WTC11 (cell line): Measurements from ENCODE around the gene C2CD2. TPM values are rescaled to one million over a fixed set of nuclear protein-coding genes. Genes with fewer than 3 reads are reported as not detected.

Source experiments
- ATAC-seq: fragments of 200-7000 bp; cut with Tn5 transposase; 2 replicates; pipeline ENCODE4 v1.10.0; 2021; ENCODE audit warnings: mild to moderate bottlenecking, moderate library complexity
- CTCF ChIA-PET: fragments of 300-600 bp; sonication (Branson Sonifier 250); formaldehyde crosslinking; loops from one replicate; lab custom pipeline; 2021; ENCODE audit warnings: antibody characterized with exemption; lab: Charles Lee
- POLR2A ChIA-PET: fragments of 350-600 bp; sonication (Branson Sonifier 250); formaldehyde crosslinking; loops from one replicate; lab custom pipeline; 2021; ENCODE audit warnings: antibody characterized with exemption; lab: Charles Lee
- DNase-seq: peaks from one replicate; pipeline ENCODE4 v3.0.0; 2021; ENCODE audit warnings: low spot score
- H3K27ac Mint-ChIP-seq: 2 replicates; pipeline ENCODE4 v1.8.0; 2021; ENCODE audit warnings: mixed read lengths
- H3K27me3 Mint-ChIP-seq: 2 replicates; pipeline ENCODE4 v1.8.0; 2021; ENCODE audit warnings: low read depth, mild to moderate bottlenecking, moderate library complexity, mixed read lengths
- H3K36me3 Mint-ChIP-seq: 2 replicates; pipeline ENCODE4 v1.8.0; 2021; ENCODE audit warnings: mixed read lengths
- H3K4me1 Mint-ChIP-seq: 2 replicates; pipeline ENCODE4 v1.8.0; 2022; ENCODE audit warnings: mixed read lengths
- H3K4me3 Mint-ChIP-seq: 2 replicates; pipeline ENCODE4 v1.8.0; 2021; ENCODE audit warnings: mild to moderate bottlenecking, moderate library complexity, mixed read lengths
- H3K9me3 Mint-ChIP-seq: 2 replicates; pipeline ENCODE4 v1.8.0; 2021; ENCODE audit warnings: mixed read lengths
- ARID4B ChIP-seq: sonication (generic); formaldehyde crosslinking; IDR thresholded peaks from 2 replicates; pipeline ENCODE4 v1.8.0; 2023; ENCODE audit warnings: missing genetic modification reagents, mild to moderate bottlenecking, borderline replicate concordance
- CREB1 ChIP-seq: sonication (generic); formaldehyde crosslinking; IDR thresholded peaks from 2 replicates; pipeline ENCODE4 v1.8.0; 2023; ENCODE audit warnings: mild to moderate bottlenecking, missing genetic modification reagents
- CTCF ChIP-seq: fragments of 200-600 bp; IDR thresholded peaks from 2 replicates; pipeline ENCODE4 v1.8.0; 2022; ENCODE audit warnings: antibody characterized with exemption
- ELF4 ChIP-seq: sonication (generic); formaldehyde crosslinking; IDR thresholded peaks from 2 replicates; pipeline ENCODE4 v1.8.1; 2022; ENCODE audit warnings: low read depth, mild to moderate bottlenecking, moderate library complexity, missing genetic modification reagents
- ETV6 ChIP-seq: sonication (generic); formaldehyde crosslinking; IDR thresholded peaks from 2 replicates; pipeline ENCODE4 v1.8.1; 2022; ENCODE audit warnings: mild to moderate bottlenecking, missing genetic modification reagents
- HMGA2 ChIP-seq: fragments of 250-450 bp; sonication (Bioruptor Pico); IDR thresholded peaks from 2 replicates; pipeline ENCODE4 v1.4.0; 2021; ENCODE audit warnings: mild to moderate bottlenecking, moderate library complexity
- JAZF1 ChIP-seq: fragments of 250-450 bp; sonication (Bioruptor Pico); IDR thresholded peaks from 2 replicates; pipeline ENCODE4 v1.9.0; 2021; ENCODE audit warnings: moderate library complexity, mild to moderate bottlenecking, inconsistent platforms
- SOX15 ChIP-seq: fragments of 250-450 bp; sonication (Bioruptor Pico); IDR thresholded peaks from 2 replicates; pipeline ENCODE4 v1.9.0; 2021; ENCODE audit warnings: mild to moderate bottlenecking
- TCF7 ChIP-seq: sonication (generic); formaldehyde crosslinking; IDR thresholded peaks from 2 replicates; pipeline ENCODE4 v1.8.0; 2022; ENCODE audit warnings: mild to moderate bottlenecking, low read depth, missing genetic modification reagents, moderate library complexity
- ZNF232 ChIP-seq: sonication (generic); formaldehyde crosslinking; IDR thresholded peaks from 2 replicates; pipeline ENCODE4 v1.8.0; 2022; ENCODE audit warnings: mild to moderate bottlenecking, missing genetic modification reagents
- ZNF532 ChIP-seq: fragments of 250-450 bp; sonication (Bioruptor Pico); IDR thresholded peaks from 2 replicates; pipeline ENCODE4 v1.9.0; 2021; ENCODE audit warnings: mild to moderate bottlenecking, borderline replicate concordance
- total RNA-seq: library from RNA; stranded (reverse); gene quantifications from 3 replicates; pipeline ENCODE4 v1.2.3, GENCODE V29; 2021
- TF ChIP-seq, protein P1 (sequence below): sonication (generic); formaldehyde crosslinking; IDR thresholded peaks from 2 replicates; pipeline ENCODE4 v1.8.0; 2022; ENCODE audit warnings: missing genetic modification reagents
- TF ChIP-seq, protein P2 (sequence below): sonication (generic); formaldehyde crosslinking; IDR thresholded peaks from 2 replicates; pipeline ENCODE4 v1.8.0; 2023; ENCODE audit warnings: mild to moderate bottlenecking, missing genetic modification reagents
- TF ChIP-seq, protein P3 (sequence below): sonication (generic); formaldehyde crosslinking; IDR thresholded peaks from 2 replicates; pipeline ENCODE4 v1.8.1; 2023; ENCODE audit warnings: mild to moderate bottlenecking, missing genetic modification reagents

The C2CD2 gene
- total RNA-seq, 1 experiment from 2014 or later = 11.2 TPM

- Mint-ChIP-seq H3K4me1 (no peaks in the 10 kb centered on the region), H3K27ac (no peak overlapping the region)
- CTCF ChIA-PET = no interaction called here
Observed at GRCh38 chr21:41991659-41992058, 37.8 kb upstream of the C2CD2 start.

More at GRCh38 chr21:41991659-41992058, 37.8 kb upstream of the C2CD2 start:
- ATAC-seq (no peak), DNase-seq (no peak)
- Mint-ChIP-seq H3K27me3 (peaks cover 3% of the 10 kb centered on the region; the same call in 1 of the 2 replicates), H3K4me3 (no peak overlapping the region), H3K9me3 (peaks cover 18% of the 10 kb centered on the region), H3K36me3 (peaks cover 57% of the 10 kb centered on the region)
- no peak for TF ChIP-seq TCF7 (CRISPR knock-in tag)
- no peak for TF ChIP-seq SOX15 (CRISPR knock-in tag)
- no peak for TF ChIP-seq JAZF1 (CRISPR knock-in tag)
- TF ChIP-seq CREB1 (CRISPR knock-in tag) = no peak
- TF ChIP-seq ZNF532 = no peak
- TF ChIP-seq CTCF = no peak
- no peak for TF ChIP-seq HMGA2 (CRISPR knock-in tag)
- TF ChIP-seq ELF4 = no peak
- TF ChIP-seq, protein P1, sequence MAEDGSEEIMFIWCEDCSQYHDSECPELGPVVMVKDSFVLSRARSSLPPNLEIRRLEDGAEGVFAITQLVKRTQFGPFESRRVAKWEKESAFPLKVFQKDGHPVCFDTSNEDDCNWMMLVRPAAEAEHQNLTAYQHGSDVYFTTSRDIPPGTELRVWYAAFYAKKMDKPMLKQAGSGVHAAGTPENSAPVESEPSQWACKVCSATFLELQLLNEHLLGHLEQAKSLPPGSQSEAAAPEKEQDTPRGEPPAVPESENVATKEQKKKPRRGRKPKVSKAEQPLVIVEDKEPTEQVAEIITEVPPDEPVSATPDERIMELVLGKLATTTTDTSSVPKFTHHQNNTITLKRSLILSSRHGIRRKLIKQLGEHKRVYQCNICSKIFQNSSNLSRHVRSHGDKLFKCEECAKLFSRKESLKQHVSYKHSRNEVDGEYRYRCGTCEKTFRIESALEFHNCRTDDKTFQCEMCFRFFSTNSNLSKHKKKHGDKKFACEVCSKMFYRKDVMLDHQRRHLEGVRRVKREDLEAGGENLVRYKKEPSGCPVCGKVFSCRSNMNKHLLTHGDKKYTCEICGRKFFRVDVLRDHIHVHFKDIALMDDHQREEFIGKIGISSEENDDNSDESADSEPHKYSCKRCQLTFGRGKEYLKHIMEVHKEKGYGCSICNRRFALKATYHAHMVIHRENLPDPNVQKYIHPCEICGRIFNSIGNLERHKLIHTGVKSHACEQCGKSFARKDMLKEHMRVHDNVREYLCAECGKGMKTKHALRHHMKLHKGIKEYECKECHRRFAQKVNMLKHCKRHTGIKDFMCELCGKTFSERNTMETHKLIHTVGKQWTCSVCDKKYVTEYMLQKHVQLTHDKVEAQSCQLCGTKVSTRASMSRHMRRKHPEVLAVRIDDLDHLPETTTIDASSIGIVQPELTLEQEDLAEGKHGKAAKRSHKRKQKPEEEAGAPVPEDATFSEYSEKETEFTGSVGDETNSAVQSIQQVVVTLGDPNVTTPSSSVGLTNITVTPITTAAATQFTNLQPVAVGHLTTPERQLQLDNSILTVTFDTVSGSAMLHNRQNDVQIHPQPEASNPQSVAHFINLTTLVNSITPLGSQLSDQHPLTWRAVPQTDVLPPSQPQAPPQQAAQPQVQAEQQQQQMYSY = no peak
- TF ChIP-seq, protein P2, sequence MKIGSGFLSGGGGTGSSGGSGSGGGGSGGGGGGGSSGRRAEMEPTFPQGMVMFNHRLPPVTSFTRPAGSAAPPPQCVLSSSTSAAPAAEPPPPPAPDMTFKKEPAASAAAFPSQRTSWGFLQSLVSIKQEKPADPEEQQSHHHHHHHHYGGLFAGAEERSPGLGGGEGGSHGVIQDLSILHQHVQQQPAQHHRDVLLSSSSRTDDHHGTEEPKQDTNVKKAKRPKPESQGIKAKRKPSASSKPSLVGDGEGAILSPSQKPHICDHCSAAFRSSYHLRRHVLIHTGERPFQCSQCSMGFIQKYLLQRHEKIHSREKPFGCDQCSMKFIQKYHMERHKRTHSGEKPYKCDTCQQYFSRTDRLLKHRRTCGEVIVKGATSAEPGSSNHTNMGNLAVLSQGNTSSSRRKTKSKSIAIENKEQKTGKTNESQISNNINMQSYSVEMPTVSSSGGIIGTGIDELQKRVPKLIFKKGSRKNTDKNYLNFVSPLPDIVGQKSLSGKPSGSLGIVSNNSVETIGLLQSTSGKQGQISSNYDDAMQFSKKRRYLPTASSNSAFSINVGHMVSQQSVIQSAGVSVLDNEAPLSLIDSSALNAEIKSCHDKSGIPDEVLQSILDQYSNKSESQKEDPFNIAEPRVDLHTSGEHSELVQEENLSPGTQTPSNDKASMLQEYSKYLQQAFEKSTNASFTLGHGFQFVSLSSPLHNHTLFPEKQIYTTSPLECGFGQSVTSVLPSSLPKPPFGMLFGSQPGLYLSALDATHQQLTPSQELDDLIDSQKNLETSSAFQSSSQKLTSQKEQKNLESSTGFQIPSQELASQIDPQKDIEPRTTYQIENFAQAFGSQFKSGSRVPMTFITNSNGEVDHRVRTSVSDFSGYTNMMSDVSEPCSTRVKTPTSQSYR (CRISPR knock-in tag) = no peak
- TF ChIP-seq, protein P3, sequence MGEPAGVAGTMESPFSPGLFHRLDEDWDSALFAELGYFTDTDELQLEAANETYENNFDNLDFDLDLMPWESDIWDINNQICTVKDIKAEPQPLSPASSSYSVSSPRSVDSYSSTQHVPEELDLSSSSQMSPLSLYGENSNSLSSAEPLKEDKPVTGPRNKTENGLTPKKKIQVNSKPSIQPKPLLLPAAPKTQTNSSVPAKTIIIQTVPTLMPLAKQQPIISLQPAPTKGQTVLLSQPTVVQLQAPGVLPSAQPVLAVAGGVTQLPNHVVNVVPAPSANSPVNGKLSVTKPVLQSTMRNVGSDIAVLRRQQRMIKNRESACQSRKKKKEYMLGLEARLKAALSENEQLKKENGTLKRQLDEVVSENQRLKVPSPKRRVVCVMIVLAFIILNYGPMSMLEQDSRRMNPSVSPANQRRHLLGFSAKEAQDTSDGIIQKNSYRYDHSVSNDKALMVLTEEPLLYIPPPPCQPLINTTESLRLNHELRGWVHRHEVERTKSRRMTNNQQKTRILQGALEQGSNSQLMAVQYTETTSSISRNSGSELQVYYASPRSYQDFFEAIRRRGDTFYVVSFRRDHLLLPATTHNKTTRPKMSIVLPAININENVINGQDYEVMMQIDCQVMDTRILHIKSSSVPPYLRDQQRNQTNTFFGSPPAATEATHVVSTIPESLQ (CRISPR knock-in tag) = no peak
- TF ChIP-seq ZNF232 = no peak
- TF ChIP-seq ARID4B (CRISPR knock-in tag) = no peak
- no peak for TF ChIP-seq ETV6
- POLR2A ChIA-PET = interaction anchor here (0.5 to 0.6 kb wide), 2 partner anchors 69 to 113 kb away, joined by 3 read pairs; no protein-coding TSS in a partner anchor
